Measurements from ENCODE around the gene FUT2. TPM values are rescaled to one million over a fixed set of nuclear protein-coding genes. Genes with fewer than 3 reads are reported as not detected.

FUT2 gene
- total RNA-seq, 1 donor from 2014 or later, result 0.20 TPM

DNA sequence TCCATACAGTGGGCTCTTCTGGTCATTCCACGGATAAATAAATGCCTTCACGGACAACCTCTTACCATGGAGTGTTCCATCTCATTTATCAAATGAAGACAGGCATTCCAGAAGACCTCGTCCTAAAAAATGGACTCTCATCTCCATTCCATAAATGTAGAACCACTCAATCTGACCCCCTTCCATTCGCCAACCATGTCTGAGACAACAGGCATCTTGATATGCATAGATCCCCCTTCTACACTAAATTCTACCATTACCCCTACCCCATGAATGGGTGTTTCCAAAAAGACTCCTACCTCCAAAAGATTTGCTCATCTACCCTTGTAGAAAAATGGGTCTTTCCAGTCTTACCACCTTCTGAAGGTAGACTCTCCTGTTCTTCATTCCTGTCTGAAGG lies 35.7 kb downstream of the FUT2 start:
- Mint-ChIP-seq H3K4me3 (no peak overlapping the region), H3K27ac (no peak overlapping the region), H3K9me3 (peaks cover 6% of the 10 kb centered on the region), H3K4me1 (peaks cover 4% of the 10 kb centered on the region), H3K36me3 (peaks cover 2% of the 10 kb centered on the region), H3K27me3 (ENCODE audit: low read depth) (peaks cover 2% of the 10 kb centered on the region)
- no peak for DNase-seq (ENCODE audit: low spot score in 2 of 2, unreplicated experiment in 2 of 2)
- TF ChIP-seq, protein P1, sequence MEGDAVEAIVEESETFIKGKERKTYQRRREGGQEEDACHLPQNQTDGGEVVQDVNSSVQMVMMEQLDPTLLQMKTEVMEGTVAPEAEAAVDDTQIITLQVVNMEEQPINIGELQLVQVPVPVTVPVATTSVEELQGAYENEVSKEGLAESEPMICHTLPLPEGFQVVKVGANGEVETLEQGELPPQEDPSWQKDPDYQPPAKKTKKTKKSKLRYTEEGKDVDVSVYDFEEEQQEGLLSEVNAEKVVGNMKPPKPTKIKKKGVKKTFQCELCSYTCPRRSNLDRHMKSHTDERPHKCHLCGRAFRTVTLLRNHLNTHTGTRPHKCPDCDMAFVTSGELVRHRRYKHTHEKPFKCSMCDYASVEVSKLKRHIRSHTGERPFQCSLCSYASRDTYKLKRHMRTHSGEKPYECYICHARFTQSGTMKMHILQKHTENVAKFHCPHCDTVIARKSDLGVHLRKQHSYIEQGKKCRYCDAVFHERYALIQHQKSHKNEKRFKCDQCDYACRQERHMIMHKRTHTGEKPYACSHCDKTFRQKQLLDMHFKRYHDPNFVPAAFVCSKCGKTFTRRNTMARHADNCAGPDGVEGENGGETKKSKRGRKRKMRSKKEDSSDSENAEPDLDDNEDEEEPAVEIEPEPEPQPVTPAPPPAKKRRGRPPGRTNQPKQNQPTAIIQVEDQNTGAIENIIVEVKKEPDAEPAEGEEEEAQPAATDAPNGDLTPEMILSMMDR (IDR thresholded peaks at IDR 0.05; ENCODE audit: unreplicated experiment), result no peak

DNA sequence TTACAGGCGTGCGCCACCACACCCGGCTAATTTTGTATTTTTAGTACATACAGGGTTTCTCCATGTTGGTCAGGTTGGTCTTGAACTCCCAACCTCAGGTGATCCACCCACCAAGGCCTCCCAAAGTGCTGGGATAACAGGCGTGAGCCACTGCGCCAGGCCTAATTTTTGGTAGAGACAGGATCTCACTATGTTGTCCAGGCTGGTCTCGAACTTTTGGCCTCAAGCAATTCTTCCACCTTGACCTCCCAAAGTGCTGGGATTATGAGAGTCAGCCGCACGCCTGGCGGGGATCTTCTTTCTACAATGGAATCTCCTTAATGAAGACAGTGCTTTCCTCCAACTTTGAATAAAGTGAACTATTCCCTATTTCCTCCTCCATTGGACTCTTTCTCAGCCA lies 38.9 kb downstream of the FUT2 start:
- H3K9me3 Mint-ChIP-seq, result peaks cover 6% of the 10 kb centered on the region
- H3K36me3 Mint-ChIP-seq, result peaks cover 2% of the 10 kb centered on the region
- peaks cover 11% of the 10 kb centered on the region for H3K4me1 Mint-ChIP-seq
- peak overlapping the region; percentile 77 for H3K4me3 Mint-ChIP-seq
- DNase-seq (ENCODE audit: low spot score in 2 of 2, unreplicated experiment in 2 of 2), result no peak
- TF ChIP-seq, protein P1 (IDR thresholded peaks at IDR 0.05; ENCODE audit: unreplicated experiment), result no peak
- H3K27ac Mint-ChIP-seq, result no peak overlapping the region
- H3K27me3 Mint-ChIP-seq (ENCODE audit: low read depth), result peaks cover 5% of the 10 kb centered on the region

DNA sequence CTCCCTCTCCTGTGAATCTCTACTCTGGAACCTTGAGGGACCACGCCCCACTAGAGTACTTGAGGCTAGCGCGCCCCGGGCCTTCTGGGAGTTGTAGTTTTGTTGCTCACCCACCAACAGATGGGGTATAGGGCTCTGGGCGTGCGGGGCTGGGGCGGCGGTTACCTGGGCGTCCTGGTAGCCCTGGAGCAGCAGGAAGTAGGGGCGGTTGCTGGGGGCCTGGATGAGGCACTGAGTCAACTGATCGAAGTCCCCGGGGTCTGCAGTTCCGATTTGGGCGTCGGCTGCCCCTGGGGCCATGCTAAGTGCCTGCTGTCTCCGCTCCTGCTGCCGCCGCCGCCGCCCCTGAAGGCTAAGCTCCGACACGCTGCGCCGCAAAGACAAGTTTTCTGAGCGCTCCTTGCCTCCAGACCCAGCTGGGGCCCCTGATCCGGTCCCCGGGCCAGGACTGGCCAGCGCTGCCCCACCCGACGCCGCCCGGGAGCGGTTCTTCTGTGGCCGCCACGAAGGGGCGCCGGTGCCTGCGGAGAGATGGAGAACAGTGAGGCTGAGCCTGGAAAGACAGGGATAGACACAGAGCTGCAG lies 39.4 kb downstream of the FUT2 start:
- peak overlapping the region; percentile 77 for H3K4me3 Mint-ChIP-seq
- peaks cover 11% of the 10 kb centered on the region for H3K4me1 Mint-ChIP-seq
- DNase-seq (ENCODE audit: low spot score in 2 of 2, unreplicated experiment in 2 of 2), result no peak
- H3K36me3 Mint-ChIP-seq, result peaks cover 2% of the 10 kb centered on the region
- no peak overlapping the region for H3K27ac Mint-ChIP-seq
- peaks cover 6% of the 10 kb centered on the region for H3K9me3 Mint-ChIP-seq
- TF ChIP-seq, protein P1 (IDR thresholded peaks at IDR 0.05; ENCODE audit: unreplicated experiment), result no peak
- peaks cover 10% of the 10 kb centered on the region for H3K27me3 Mint-ChIP-seq (ENCODE audit: low read depth)

DNA sequence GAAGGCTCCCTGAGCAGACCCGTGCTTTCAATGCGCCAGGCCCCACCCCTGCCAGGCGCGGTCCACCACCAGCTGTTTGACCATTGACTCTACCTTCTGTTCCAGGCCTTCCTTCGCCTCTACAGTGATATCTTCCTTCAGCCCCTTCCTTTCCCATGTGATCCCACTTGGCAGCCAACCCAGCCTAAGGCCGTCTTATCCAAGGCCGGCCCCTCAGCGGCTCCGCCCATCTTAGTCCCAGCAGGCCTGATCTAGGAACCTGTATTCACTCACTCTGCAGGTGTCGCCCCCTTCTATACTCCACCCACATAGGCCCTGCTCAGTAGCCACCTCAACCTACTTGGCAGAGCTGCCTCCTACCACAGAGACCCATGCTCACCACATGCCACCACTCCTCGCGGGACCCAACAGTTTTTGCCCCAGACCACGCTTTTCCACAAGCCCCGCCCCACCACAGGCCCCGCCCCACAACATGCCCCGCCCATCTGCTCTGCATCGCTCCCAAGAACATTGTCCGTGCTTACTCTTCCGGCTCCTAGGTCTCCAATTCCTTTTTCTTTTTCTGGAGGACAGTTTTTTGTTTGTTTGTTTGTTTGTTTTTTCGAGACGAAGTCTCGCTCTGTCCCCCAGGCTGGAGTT lies 41.7 kb downstream of the FUT2 start:
- no peak overlapping the region for H3K27ac Mint-ChIP-seq
- peaks cover 2% of the 10 kb centered on the region for H3K36me3 Mint-ChIP-seq
- no peaks in the 10 kb centered on the region for H3K9me3 Mint-ChIP-seq
- TF ChIP-seq, protein P1 (IDR thresholded peaks at IDR 0.05; ENCODE audit: unreplicated experiment), result no peak
- H3K27me3 Mint-ChIP-seq (ENCODE audit: low read depth), result peaks cover 17% of the 10 kb centered on the region
- H3K4me1 Mint-ChIP-seq, result peaks cover 18% of the 10 kb centered on the region
- peak overlapping the region; percentile 10 for H3K4me3 Mint-ChIP-seq
- no peak for DNase-seq (ENCODE audit: low spot score in 2 of 2, unreplicated experiment in 2 of 2)

DNA sequence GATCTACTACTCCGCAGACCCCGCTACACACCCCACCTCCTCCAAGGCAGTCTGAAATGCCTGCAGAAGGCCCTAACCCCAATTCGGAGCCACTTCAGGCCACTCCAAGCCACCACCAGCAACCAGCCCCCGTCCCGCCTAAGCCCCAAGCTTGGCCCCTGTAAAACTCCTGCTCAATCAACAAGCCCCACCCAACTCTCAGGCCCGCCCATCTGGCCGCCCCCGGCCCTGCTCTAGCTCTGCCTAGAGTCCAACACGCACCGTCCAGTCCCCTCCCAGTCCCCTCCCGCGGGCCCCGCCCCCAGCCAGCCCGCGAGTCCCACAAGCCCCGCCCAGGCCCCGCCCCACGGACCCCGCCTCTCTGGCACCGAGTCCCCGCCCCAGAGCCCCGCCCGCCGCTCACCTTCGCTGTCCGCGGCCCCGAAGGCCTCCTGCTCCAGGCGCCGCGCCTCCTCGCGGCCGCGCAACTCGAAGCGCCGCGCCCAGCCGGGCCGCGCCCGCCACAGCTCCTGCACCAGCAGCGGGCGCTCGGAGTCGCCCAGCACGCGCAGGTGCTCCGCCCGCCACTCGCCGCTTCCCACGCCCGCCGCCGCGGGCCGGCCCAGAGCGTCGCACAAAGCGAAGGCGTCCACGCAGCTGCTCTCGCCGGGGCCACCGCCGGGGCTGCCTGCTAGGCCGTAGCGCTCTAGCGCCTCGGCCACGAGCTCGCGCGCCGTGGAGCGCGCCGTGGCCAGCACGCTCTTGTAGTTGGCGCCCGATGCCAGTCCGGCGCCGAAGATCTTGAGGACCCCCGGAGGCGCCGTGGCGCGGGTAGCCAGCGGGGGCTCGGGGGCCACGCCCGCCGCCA lies 43.0 kb downstream of the FUT2 start:
- Mint-ChIP-seq H3K9me3 (no peaks in the 10 kb centered on the region), H3K36me3 (no peaks in the 10 kb centered on the region), H3K4me3 (peak overlapping the region; percentile 64), H3K4me1 (peaks cover 18% of the 10 kb centered on the region), H3K27ac (peak overlapping the region; percentile 94), H3K27me3 (ENCODE audit: low read depth) (peaks cover 17% of the 10 kb centered on the region)
- TF ChIP-seq, protein P1 (IDR thresholded peaks at IDR 0.05; ENCODE audit: unreplicated experiment), result no peak
- DNase-seq (ENCODE audit: low spot score in 2 of 2, unreplicated experiment in 2 of 2), result peak; percentile 94 to 97
